NAMALWA (cell line): ENCODE data around the gene GINS1.
"Not testable (repeated sequence)": the region's sequence is repeated elsewhere in the genome, so short reads cannot be mapped to it uniquely, and the experiment has no call there.

Source experiments
- DNase-seq: peaks from one replicate; pipeline ENCODE4 v3.0.0-alpha.2; 2015; ENCODE audit warnings: low spot score

Gene GINS1

DNA sequence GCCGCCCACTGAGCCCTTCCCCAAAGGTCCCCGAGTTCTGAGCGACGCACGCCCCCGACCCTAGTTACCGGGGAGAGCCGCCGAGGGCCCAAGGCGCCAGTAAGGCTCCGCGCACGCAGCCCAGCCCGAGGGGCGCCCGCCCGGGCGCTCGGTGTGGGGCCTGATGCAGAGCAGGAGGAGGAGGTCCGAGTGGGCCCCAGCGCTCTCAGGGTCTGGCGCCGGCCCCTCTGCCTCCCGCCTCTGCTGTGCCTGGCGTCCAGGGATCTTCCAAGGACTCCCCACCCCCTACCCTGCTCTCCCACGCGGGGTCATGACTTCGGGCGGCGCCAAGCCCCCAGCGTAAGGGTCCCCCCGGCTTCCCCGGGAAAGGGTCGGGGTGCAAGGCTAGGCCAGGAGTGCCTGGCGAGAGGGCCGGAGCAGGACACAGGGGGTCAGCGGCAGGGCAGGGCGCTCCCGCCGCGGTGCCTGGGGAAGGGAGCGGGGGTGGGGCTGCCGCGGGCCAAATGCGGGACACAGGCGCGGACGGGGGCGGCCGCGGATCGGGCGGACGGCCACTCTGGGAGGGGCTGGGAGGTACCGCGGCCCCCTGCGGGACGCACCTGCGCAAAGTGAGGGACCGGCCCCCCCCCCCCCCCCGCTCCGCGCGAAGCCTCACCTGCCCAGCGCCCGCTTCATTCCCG lies 17.5 kb upstream of the GINS1 start:
- DNase-seq: no peak

DNA sequence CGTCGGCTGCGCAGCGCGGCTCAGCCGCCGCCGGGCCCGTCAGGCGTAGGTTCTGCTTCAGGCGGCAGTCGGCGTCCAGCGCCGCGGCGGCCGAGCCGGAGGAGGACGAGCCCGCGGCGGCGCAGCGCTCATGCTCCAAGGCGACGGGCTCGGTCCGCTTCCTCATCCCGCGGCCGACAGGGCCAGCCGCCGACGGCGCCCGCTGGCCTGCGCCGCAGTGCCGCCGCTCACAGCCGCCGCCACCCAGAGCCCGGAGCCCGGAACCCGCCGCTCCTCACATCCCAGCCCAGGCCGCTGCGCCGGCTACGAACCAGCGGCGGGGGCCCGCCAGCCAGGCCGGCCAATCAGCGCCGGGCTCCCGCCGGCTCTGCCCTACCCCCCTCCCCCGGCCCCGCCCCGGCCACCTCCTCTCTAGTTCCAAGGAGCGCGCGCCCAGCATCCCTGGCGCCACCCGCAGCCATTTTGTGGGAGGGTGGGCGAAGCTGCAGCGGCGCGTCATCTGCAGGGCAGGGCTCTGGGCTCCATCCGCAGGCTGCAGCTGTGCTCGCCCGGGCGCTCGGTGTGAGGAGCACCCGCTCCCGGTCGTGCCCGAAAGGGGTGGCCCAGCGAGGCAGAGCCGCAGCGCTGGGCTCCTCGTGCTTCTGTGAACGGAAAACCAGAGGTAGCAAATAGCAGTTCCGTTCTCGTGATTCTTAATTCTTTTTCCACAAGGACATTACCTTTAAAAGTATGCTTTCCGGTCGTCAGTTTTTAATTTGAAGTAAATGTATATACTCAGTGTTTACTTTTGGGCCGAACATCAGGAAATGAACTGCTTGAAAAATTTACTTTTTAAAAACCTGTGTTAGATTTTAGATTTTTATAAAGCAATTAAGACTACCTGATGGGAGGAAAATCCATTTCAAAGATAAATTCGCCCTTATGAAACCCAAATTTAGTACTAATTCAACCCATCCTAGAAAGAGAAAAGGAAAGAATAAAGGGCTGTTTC lies 16.6 kb upstream of the GINS1 start, which contains the start of gene ABHD12:
Gene ABHD12 (minus strand): TSS at position 298 of the 991 bp plus-strand sequence. CDS start 132 bp downstream, at position 166.
- peak; percentile 96 for DNase-seq

DNA sequence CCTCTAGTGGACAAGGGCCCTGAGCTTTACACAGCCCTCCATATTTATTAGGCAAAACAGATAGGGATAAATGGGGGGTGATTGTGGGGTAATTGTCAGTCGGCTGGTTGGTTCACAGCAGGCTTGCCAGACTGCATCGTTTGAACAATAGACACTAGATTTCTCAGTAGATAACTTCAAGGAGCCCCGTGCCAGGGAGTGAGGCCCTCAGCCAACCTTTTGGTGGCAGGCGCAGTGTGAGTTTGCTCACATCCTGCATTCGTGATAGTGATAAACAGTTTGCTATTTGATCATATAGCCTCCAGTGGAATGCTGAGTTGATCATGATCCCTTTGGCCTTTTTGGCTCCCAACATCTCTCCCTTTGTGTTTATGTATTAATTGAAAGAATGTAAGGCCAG lies 13.2 kb upstream of the GINS1 start:
- DNase-seq: no peak

DNA sequence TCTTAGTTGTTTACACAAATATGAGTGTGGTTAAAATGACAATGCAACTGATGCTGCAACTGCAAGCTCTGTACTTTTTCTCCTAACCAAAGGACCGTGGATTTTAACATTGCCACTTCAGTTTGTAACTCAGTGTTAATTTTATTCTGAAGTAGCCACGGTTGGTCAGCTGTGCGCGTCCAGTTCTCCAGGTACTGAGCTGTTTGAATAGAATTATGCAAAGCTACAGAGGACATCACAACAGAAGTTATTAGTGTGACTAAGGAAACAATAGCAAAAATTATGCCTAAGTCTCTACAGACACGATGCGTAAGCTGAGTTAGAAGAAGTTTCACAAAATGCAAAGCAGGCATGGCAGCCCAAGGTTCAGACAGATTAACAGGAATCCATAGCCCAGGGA lies 12.5 kb upstream of the GINS1 start:
- no peak for DNase-seq

DNA sequence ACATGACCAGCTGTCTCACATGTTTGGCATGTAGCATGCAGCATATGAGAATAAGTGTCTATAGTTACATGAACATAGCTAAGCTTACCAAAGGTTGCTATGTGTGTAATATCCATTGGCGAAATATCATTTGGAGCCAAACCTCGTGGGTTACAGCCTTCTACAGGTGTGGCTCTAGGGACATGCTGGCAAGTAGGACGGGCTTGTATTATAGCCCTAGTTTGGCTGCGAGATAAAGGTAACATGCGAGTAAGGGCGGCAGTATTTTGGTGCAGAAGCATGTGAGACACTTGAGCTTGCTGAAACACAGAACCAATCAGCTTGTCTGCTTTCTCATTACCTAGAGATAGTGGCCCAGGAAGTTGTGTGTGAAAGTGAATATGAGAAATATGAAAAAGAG lies 10.4 kb upstream of the GINS1 start:
- DNase-seq: no peak

DNA sequence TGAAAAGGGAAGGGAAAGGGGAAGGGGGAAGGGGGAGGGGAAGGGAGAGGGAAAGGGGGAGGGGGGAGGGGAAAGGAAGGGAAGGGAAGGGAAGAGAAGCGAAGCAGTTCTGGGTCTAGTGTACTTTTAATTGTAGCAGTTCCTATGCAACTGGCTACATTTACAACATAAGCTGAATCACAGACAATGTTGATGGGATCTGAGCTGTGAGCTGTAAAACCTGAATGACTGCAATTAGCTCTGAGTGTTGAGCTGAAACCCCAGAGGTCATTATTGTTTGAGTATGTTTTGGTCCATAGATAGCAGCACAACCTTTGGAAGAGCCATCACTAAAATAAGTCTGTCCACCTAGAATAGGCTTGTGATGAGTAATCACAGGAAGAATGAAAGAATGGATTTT lies 9.7 kb upstream of the GINS1 start:
- DNase-seq: no peak

DNA sequence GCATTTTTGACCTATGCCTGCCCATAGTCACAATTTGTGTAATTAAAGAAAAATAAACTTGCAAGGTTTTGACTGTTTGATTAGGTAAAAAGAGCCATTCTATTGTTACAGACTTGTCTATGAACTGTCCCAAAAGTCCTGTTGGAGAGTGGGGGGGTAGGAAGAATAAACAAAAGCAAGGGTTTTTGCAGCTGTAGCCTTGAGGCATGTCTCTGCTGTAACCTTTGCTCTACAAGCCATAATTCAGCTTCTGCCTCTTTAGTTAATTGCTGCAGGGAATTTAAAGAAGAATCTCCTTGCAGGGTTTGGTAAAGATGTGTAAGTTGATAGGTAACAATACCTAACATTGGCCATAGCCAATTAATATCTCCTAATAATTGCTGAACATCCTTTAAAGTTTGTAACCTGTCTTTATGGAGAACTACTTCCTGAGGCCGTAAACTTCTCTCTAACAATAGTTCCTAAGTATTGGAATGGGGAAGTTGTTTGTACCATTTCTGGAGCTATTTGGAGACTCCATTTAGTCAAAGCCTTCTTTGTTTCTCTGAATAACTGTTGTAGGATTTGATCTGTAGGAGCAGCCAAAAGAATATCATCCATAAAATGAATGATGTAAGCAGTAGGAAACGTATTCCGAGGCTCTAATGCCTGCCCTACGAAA lies 9.0 kb upstream of the GINS1 start:
- DNase-seq: no peak

DNA sequence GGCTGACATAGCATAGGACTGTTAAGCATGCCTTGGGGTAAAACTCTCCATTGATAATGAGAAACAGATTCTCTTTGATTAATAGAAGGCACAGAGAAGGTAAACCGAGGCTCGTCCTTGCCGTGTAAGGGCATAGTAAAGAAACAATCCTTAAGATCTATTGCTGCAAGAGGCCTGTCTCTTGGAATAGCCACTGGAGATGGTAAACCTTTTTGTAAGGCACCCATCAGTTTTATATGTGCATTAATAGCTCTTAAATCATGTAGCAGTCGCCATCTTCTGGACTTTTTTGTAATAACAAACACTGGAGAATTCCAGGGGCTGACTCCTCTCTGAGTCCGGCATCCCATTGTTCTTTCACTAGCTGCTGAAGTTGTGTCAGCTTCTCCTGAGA lies 8.4 kb upstream of the GINS1 start:
- DNase-seq: peak; percentile 76

DNA sequence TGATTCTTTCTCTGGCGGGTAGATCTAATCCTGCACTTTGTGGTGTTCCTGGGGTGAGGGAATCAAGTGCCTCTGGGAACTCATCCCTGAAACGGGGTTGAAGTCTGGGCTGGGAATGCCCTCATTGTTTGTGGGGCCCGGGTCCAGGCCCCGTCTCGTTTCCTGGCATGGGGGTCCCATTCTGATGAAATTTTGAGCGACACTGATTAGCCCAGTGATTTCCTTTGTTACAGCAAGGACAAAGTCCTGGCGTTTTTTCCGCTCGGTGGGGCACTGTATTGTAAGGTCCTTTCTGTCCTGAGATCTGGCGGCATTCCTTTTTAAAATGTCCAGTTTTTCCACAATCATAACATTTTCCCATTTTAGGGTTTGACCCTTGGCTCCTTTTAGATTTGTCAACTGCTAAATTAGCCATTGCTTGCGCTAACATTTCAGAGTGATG lies 7.2 kb upstream of the GINS1 start:
- not testable (repeated sequence) for DNase-seq

DNA sequence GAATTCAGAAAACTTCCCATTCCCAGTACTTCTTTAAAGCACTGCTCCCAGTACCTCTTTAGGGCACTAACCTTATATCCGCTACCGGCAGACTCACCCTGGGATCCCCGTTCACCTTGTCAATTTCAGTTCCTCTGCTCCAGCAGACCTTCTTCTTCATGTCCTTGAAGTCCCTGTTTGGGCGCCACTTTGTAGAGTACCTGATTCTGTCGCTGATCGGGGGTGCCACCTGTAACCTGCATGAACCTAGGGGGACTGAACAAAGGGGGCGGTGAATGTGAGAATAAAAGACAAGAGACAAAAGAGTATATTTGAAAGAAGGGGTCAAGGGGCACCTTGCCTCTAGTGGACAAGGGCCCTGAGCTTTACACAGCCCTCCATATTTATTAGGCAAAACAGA lies 4.9 kb upstream of the GINS1 start:
- no peak for DNase-seq

DNA sequence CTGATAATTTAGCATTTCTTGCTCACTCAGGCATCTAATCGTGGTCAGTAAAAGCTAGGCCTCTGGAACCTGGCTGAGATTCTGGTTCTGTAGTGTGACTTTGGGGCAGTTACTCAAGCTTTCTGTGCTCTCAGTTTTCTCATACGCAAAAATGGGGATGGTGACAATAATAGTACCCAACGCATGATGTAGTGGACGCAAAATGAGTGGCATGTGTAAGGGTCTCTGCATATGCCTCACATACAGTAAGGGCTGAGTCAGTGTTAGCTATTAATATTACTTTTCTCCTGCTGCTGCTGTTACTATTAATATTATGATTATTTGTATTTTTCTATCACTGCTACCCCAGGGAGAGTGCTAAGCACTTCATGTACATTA lies 686 bp downstream of the GINS1 start:
- DNase-seq: peak; percentile 30

DNA sequence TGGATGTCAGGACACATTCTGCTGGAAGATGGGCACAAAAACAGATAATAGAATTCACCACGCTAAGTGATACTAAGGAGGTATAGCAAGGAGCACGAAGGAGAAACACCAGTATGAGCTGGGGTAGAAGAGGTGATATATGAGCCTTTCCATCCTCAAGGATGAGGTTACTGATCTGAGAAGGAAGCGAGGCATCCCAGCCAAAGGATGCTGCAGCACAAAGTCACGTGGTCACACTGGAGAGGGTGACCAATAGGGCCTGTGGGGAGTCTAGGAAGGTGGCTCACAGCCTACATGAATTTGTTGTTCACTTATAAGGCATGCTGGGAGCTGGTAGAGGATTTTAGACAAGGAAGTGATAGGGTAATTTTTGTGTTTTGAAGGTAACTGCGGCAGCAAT lies 1.4 kb downstream of the GINS1 start:
- DNase-seq: no peak

DNA sequence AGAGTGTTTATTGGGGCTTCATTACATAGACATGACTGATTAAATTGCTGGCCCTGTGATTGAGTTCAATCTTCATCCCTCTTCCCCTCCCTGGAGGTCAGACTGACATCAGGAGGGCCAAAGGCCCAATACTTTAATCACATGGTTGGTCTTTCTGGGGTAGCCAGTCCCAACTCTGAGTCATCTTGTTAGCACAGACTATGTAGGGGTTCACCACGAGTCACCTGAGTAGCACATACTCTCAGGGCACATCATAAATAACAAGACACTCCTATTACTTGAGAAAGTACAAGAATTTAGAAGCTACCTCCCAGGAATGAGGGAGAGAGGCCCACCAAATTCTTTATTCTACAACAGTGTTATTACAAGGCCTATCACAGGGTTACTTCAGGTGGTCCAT lies 11.3 kb downstream of the GINS1 start:
- no peak for DNase-seq

DNA sequence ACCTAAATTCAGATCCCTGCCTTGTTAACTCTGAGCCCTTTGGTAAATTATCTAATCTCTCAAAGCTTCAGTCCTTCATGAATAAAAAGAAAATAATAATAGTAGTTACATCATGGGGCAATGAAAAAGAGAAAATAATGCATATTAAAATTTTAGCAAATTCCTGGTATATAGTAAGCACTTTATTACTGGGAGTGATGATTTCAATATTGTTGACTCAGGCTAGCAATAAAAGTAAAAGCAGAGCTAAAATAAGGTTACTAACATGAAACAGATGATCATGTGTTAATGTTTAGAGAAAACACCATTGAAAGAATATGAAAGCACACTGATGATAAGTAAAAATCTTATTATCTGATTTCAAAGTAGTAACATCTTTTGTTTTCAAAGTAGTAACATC lies 13.6 kb downstream of the GINS1 start:
- no peak for DNase-seq

DNA sequence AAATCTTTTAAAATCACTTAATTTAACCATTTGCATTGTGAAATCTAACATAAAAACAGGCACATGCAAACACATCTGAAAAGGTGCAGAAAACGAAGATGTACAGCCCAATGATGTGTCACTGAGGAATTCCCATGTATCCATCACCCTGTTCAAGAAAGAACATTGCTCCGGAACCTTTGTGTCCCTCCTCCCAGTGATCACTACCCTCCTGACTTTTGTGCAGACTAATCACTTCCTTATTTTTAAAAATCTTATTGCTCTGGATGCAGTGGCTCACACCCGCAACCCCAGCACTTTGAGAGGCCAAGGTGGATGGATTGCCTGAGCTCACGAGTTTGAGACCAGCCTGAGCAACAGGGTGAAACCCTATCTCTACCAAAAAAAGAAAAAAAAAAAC lies 14.6 kb downstream of the GINS1 start:
- DNase-seq: no peak

DNA sequence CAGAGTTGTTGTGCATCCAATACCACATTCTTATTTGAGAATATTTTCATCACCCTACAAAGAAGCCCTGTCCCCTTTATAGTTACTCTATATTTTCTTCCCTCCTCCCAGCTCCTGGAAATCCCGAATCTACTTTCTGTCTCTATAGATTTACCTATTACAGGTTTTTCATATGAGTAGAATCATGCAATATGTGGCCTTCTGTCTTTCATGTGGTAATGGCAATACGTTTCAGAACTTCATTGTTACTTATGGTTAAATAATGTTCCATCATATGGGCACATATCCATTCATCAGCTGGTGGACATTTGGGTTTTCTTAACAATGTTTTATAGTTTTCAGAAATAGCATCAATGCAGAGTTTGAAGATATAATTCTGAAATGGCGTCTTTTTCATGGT lies 17.1 kb downstream of the GINS1 start:
- no peak for DNase-seq

DNA sequence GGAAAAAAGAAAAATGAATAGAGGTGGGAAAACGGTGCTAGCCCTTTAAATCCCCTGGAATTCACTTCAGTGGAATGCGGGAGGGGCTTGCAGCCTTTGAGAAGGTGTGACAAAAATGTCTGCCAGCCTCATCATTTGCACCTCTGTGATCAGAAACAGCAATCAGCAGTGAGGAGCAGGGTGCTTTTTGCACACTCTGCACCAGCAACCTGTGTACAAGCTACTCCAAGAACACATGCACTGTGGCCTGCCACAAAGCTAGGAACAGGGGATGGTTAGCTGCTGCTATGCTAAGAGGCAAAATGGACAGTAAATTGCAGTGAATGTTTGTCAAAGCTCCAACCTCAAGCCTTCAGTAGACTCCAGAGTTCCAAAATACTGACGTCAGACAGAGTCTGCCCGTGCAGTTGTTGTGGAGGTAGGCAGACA lies 29.7 kb downstream of the GINS1 start:
- no peak for DNase-seq

DNA sequence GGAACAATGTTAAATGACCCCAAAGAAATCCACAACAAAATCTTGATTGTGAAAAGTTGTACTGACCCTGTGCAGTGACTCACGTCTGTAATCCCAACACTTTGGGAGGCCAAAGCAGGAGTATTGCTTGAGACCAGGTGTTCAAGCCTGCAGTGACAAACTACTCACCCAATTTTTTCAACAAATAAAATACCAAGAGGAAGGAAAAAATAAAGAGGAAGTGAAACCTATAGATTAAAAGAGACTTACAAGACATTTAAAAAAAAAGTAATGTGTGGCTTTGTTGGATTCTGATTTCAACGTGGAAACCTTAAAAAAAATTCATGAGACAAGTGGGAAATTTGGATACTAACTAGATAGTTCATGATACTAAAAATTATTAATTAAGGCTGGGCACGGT lies 31.9 kb downstream of the GINS1 start:
- peak; percentile 73 for DNase-seq

DNA sequence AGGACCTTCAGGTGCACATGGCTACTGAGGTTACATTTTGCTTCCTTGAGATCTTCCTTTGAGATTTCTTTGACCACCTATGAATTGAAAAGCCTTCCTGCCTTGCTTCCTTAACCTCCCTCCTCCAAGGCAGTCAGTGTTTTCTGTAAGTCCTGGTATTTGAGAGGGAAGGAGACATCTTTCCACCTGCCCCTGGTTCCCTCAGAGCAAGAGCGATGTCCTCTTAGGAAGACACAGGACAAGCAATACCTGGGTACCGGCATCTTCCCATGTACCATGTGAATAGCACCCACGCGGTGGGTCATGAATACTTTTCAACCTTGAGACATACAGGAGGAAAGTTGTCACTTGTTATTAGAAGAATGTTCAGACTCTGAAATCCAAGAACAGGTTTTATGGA lies 37.1 kb downstream of the GINS1 start:
- no peak for DNase-seq

DNA sequence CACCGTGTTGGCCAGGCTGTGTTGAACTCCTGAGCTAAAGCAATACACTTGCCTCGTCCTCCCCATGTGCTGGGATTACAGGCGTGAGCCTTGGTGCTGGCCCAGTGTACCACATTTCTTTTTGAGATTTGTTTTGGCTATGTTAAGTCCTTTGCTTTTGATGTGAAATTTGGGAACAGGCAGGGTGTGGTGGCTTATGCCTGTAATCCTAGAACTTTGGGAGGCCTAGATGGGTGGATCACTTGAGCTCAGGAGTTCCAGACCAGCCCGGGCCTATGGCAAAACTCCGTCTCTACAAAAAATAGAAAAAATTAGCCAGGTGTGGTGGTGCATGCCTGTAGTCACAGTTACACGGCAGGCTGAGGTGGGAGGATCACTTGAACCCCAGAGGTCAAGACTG lies 40.2 kb downstream of the GINS1 start:
- DNase-seq: no peak

DNA sequence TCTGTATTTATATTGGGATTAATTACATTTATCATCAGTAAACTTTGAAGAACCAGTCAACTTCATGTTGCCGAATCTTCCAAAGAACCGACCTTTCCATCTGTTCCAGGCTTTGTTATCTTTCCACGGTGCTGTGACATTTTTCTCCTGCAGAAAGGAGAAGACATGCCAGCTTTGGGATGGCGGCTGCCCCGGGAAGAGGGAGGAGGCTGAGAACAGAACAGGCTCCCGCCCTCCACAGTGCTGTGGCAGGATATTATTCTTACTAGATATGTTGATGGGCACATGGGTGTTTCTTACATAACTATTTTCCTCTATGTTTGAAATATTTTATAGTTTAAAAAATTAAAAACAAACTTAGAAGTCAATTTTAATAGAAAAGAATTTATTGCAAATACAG lies 44.9 kb downstream of the GINS1 start:
- DNase-seq: no peak

DNA sequence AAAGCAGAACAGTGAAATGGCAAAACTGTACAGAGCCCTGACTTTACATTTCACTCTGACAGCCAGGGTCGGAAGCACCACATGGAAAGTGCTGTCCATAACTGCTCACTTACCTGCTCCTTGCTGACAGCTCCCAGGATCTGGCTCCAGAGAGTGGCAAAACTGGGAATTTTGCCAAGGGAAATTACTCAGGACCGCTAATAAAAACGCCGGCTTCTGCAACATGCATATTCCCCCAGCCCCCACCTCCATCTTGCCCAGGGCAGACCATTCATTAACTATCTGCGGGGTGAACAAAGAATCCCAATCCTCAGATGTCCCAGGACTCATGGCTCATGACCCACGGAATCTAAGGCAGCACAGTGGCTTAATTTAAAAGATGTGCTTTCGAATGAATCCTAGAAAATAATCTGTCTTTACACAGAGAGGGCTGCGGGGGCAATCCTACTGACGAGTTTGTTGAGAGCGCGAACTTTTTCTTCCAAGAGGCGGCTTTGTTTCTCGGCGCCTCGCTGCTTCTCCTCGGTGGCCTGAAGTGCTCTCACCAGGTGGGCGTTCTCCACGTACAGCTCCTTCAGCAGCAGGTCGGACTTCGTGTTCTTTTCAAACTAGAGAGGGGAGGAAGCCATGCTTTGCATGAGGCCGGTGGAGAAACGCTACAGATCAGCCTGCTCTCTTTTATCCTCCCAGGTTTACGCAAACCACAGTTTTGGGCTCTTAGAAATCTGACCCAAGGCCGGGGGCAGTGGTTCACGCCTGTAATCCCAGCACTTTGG lies 45.8 kb downstream of the GINS1 start:
- DNase-seq: no peak
